ENCODE data around the gene S100A10.

- TF ChIP-seq POLR2A (IDR thresholded peaks at IDR 0.05; ENCODE audit: low read length), result no peak
- no peak for TF ChIP-seq GATA1 (IDR thresholded peaks at IDR 0.05; ENCODE audit: low read depth, low read length)
Measured at GRCh38 chr1:152039461-152039860, 45.8 kb upstream of the S100A10 start.
